ENCODE measurements around the gene TBC1D22B.
"Not testable (repeated sequence)": the region's sequence is repeated elsewhere in the genome, so short reads cannot be mapped to it uniquely, and the experiment has no call there.

Gene TBC1D22B

DNA sequence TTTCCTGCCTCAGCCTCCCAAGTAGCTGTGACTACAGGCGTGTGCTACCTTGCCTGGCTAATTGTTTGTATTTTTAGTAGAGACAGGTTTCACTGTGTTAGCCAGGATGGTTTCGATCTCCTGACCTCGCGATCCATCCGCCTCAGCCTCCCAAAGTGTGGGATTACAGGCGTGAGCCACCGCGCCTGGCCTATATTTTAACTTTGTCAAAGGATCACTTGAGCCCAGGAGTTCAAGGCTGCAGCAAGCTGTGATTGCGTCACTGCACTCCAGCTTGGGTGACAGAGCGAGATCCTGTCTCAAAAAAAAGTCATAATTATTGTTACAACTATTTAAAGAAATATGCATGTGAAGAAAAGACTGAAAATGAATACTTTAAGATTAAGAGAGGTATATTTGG lies 72.8 kb downstream of the TBC1D22B start:
- H3K4me1 Mint-ChIP-seq; ATAC-seq (replicated peaks; ENCODE audit: extremely low read depth, poor library complexity, severe bottlenecking); H3K27ac Mint-ChIP-seq (ENCODE audit: low read depth); H3K36me3 Mint-ChIP-seq (ENCODE audit: insufficient read depth); H3K9me3 Mint-ChIP-seq; H3K4me3 Mint-ChIP-seq; H3K27me3 Mint-ChIP-seq; DNase-seq (ENCODE audit: low spot score in 2 of 2): not testable (repeated sequence)

DNA sequence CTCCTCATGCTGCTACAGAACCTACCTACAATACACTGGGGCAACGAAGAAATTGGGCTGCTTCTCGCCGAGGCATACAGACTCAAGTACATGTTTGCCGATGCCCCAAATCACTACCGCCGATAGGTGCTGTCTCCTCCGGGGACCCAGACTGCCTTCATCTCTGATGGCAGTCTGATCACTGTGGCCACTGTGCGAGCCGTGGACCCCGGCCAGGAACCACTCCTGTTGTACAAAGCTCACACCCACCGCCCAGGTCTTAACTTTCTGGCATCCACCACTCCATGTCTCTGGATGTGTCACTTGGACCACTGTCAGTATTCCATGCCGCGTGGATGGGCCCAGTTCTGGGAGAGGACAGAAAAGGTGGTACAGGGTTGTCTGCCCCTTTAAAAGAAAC lies 73.5 kb downstream of the TBC1D22B start:
- Mint-ChIP-seq H3K36me3 (ENCODE audit: insufficient read depth) (peaks cover 2% of the 10 kb centered on the region), H3K27ac (ENCODE audit: low read depth) (no peak overlapping the region)

DNA sequence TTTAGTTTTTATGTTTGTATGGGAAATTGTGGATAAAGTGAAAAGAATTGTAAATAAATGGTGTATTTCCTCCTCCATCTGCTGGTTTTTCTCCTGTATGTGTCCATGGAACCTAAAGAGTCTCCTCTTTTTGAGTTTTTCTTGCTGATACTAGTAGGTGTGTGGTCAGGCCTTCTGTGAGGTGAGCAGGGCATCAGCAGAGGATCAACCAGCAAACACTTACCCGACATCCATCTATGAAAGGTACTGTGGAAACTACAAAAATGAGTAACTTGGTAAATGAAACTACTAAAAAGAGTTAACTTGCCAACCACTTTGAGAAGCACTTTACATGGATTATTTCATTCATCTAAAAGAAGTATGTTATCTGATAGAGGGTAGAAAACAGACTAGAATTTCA lies 75.3 kb downstream of the TBC1D22B start:
- Mint-ChIP-seq H3K27me3 (no peaks in the 10 kb centered on the region), H3K36me3 (ENCODE audit: insufficient read depth) (peaks cover 2% of the 10 kb centered on the region), H3K9me3 (no peaks in the 10 kb centered on the region), H3K27ac (ENCODE audit: low read depth) (no peak overlapping the region), H3K4me3 (no peak overlapping the region), H3K4me1 (no peaks in the 10 kb centered on the region)
- ATAC-seq (replicated peaks; ENCODE audit: extremely low read depth, poor library complexity, severe bottlenecking) (no peak), DNase-seq (ENCODE audit: low spot score in 2 of 2) (no peak)

More for the DNA sequence above, 73.5 kb downstream of the TBC1D22B start:
- no peaks in the 10 kb centered on the region for H3K9me3 Mint-ChIP-seq
- H3K4me3 Mint-ChIP-seq = no peak overlapping the region
- no peaks in the 10 kb centered on the region for H3K27me3 Mint-ChIP-seq
- H3K4me1 Mint-ChIP-seq = no peaks in the 10 kb centered on the region
- no peak for ATAC-seq (replicated peaks; ENCODE audit: extremely low read depth, poor library complexity, severe bottlenecking)
- DNase-seq (ENCODE audit: low spot score in 2 of 2) = no peak

DNA sequence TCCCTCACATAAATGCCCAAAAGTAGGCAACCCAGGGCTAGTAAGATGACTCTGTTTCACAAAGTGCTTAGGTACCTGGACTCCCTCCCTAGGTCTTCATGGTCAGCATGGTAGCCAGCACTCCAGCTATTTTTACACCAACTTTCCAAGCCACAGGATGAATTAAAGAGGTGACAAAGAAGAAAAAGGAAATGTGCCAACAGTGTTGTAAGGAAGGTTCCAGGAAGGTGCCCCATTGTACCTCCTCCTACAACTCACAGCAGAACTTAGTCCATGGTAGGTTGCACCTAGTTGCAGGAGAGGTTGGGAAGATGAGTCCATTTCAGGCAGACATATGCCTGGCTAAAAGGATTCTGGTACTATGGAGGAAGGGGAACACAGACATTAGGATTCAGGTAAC lies 76.5 kb downstream of the TBC1D22B start:
- no peaks in the 10 kb centered on the region for H3K9me3 Mint-ChIP-seq
- peaks cover 2% of the 10 kb centered on the region for H3K36me3 Mint-ChIP-seq (ENCODE audit: insufficient read depth)
- H3K4me1 Mint-ChIP-seq = no peaks in the 10 kb centered on the region
- no peak overlapping the region for H3K4me3 Mint-ChIP-seq
- DNase-seq (ENCODE audit: low spot score in 2 of 2) (no peak), ATAC-seq (replicated peaks; ENCODE audit: extremely low read depth, poor library complexity, severe bottlenecking) (no peak)
- H3K27ac Mint-ChIP-seq (ENCODE audit: low read depth) = no peak overlapping the region
- no peaks in the 10 kb centered on the region for H3K27me3 Mint-ChIP-seq

DNA sequence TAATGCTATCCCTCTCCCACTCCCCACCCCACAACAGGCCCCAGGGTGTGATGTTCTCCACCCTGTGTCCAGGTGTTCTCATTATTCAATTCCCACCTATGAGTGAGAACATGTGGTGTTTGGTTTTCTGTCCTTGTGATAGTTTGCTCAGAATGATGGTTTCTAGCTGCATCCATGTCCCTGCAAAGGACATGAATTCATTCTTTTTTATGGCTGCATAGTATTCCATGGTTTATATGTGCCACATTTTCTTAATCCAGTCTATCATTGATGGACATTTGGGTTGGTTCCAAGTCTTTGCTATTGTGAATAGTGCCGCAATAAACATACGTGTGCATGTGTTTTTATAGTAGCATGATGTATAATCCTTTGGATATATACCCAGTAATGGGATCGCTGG lies 80.7 kb downstream of the TBC1D22B start:
- H3K36me3 Mint-ChIP-seq (ENCODE audit: insufficient read depth); H3K9me3 Mint-ChIP-seq: not testable (repeated sequence)

DNA sequence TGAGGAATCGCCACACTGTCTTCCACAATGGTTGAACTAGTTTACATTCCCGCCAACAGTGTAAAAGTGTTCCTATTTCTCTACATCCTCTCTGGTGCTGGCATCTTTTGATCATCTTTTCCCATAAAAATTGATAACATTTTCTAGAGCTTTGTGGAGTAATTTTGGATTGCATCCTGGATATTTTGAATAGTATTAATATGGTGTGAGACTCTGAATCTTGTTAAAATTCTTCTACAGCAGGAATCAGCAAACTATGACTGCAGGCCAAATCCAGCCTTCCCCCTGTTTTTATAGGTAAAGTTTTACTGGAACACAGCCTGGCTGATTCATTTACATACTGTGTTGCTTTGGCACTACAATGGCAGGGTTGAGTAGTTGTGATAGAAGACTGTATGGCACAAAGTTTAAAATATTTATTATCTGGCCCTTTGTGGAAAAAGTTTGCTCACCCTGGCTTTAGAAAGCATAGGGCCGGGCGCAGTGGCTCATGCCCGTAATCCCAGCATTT lies 81.2 kb downstream of the TBC1D22B start:
- peaks cover 2% of the 10 kb centered on the region for H3K36me3 Mint-ChIP-seq (ENCODE audit: insufficient read depth)
- H3K9me3 Mint-ChIP-seq = no peaks in the 10 kb centered on the region
- DNase-seq (ENCODE audit: low spot score in 2 of 2) (no peak), ATAC-seq (replicated peaks; ENCODE audit: extremely low read depth, poor library complexity, severe bottlenecking) (no peak)
- no peak overlapping the region for H3K27ac Mint-ChIP-seq (ENCODE audit: low read depth)
- H3K27me3 Mint-ChIP-seq = peaks cover 23% of the 10 kb centered on the region
- no peak overlapping the region for H3K4me3 Mint-ChIP-seq
- H3K4me1 Mint-ChIP-seq = no peaks in the 10 kb centered on the region

More for the DNA sequence above, 80.7 kb downstream of the TBC1D22B start:
- not testable (repeated sequence) for H3K4me3 Mint-ChIP-seq; H3K4me1 Mint-ChIP-seq; ATAC-seq (replicated peaks; ENCODE audit: extremely low read depth, poor library complexity, severe bottlenecking); DNase-seq (ENCODE audit: low spot score in 2 of 2); H3K27ac Mint-ChIP-seq (ENCODE audit: low read depth)
- H3K27me3 Mint-ChIP-seq = peaks cover 18% of the 10 kb centered on the region

DNA sequence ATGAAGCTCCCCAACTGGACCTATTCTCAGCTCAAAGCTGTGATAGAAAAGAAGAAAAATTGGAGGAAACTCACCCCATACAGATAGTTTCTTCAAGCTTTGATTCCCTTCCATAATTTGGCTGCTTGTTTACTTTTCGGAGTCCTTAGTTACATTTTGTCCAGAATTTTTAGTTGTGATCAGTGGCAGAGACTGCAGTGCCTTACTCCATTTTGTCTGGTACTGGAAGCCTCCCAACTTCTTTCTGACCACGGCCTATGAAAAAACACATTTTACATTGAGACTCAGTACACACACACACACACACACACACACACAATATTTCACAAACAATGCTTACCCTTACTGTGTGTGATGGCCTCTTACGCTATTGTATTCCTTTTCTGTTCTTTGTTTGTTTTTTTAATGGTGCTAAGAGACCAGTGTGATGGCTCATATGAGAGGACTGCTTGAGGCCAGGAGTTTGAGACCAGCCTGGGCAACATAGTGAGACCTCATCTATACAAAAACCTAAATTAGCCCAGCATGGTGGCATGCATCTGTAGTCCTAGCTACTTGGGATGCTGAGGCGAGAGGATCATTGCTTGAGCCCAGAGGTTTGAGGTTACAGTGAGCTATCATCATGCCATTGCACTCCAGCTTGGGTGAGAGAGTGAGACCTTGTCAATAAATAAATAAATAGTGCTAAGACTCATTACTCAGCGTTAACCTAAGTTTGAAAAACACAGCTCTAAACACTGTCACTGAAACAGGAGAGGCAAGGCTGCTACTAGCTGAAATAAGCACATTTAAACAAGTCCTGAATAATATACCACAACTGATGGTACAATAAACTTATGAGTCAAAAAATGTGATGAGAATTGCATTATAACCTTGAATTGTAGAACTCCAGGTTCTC lies 82.4 kb downstream of the TBC1D22B start:
- no peaks in the 10 kb centered on the region for H3K4me1 Mint-ChIP-seq

DNA sequence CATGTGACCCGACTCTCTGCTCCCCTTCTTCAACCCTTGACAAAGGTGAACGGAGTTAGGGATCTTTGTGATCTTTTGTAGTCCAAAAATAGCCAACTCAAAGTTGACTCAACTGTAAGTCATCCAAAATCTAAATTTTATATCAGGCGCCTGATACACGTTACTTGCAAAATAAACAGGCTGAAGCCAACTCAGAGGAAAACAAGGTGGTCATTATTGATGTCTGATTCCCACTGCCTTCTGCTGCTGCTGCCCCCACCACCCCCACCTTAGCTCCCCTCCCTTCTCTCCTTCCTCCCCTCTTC lies 83.0 kb downstream of the TBC1D22B start:
- no peak overlapping the region for H3K4me3 Mint-ChIP-seq
- H3K36me3 Mint-ChIP-seq (ENCODE audit: insufficient read depth) = peaks cover 2% of the 10 kb centered on the region
- no peak for DNase-seq (ENCODE audit: low spot score in 2 of 2)
- no peak overlapping the region for H3K27ac Mint-ChIP-seq (ENCODE audit: low read depth)
- ATAC-seq (replicated peaks; ENCODE audit: extremely low read depth, poor library complexity, severe bottlenecking) = no peak
- no peaks in the 10 kb centered on the region for H3K9me3 Mint-ChIP-seq
- H3K4me1 Mint-ChIP-seq = no peaks in the 10 kb centered on the region
- H3K27me3 Mint-ChIP-seq = peaks cover 34% of the 10 kb centered on the region

More for the DNA sequence above, 82.4 kb downstream of the TBC1D22B start:
- H3K9me3 Mint-ChIP-seq = no peaks in the 10 kb centered on the region
- DNase-seq (ENCODE audit: low spot score in 2 of 2) (no peak), ATAC-seq (replicated peaks; ENCODE audit: extremely low read depth, poor library complexity, severe bottlenecking) (no peak)
- no peak overlapping the region for H3K27ac Mint-ChIP-seq (ENCODE audit: low read depth)
- peaks cover 34% of the 10 kb centered on the region for H3K27me3 Mint-ChIP-seq
- peaks cover 2% of the 10 kb centered on the region for H3K36me3 Mint-ChIP-seq (ENCODE audit: insufficient read depth)
- no peak overlapping the region for H3K4me3 Mint-ChIP-seq

DNA sequence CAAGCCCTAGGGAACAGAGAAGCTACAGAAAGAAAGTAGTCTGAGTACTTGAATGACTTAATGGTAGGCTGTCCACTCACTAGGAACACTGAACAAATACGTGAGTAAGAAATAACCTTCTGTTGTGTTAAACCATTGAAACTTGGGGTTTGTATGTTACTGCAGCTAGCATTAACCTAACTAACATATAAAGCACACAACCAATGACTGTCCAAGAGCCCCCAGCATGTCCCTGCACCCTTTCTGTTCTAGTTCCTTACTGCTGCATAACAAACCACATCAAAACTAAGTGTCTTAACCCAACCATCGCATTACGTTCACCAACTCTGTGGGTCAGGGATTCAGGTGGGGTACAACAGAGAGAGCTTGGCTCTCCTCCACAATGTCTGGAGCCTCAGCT lies 85.7 kb downstream of the TBC1D22B start:
- H3K27me3 Mint-ChIP-seq = peaks cover 60% of the 10 kb centered on the region
- ATAC-seq (replicated peaks; ENCODE audit: extremely low read depth, poor library complexity, severe bottlenecking) = no peak
- no peak overlapping the region for H3K27ac Mint-ChIP-seq (ENCODE audit: low read depth)
- H3K36me3 Mint-ChIP-seq (ENCODE audit: insufficient read depth) = peaks cover 2% of the 10 kb centered on the region
- no peak overlapping the region for H3K4me3 Mint-ChIP-seq
- H3K9me3 Mint-ChIP-seq = no peaks in the 10 kb centered on the region
- DNase-seq (ENCODE audit: low spot score in 2 of 2) = no peak
- no peaks in the 10 kb centered on the region for H3K4me1 Mint-ChIP-seq

DNA sequence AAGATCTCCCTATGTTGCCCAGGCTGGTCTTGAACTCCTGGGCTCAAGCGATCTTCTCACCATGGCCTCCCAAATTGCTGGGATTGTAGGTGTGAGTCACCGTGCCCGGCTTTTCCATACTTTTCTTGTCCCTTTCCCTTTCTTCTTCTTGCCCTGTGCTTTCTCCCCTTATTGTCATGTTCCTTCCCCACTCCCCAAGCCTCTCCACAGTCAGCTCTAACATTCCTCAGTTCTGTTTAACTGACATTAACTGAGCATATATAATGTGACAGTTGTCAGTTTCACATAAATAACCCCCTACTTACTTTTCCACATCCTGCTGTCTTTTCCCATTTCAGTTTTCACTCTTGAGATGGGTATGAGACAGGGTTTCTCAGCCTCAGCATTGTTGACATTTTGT lies 86.7 kb downstream of the TBC1D22B start:
- peaks cover 2% of the 10 kb centered on the region for H3K36me3 Mint-ChIP-seq (ENCODE audit: insufficient read depth)
- H3K4me1 Mint-ChIP-seq = no peaks in the 10 kb centered on the region
- H3K27ac Mint-ChIP-seq (ENCODE audit: low read depth) = no peak overlapping the region
- H3K4me3 Mint-ChIP-seq = no peak overlapping the region
- H3K9me3 Mint-ChIP-seq = no peaks in the 10 kb centered on the region
- H3K27me3 Mint-ChIP-seq = peaks cover 61% of the 10 kb centered on the region
- ATAC-seq (replicated peaks; ENCODE audit: extremely low read depth, poor library complexity, severe bottlenecking) (no peak), DNase-seq (ENCODE audit: low spot score in 2 of 2) (no peak)

DNA sequence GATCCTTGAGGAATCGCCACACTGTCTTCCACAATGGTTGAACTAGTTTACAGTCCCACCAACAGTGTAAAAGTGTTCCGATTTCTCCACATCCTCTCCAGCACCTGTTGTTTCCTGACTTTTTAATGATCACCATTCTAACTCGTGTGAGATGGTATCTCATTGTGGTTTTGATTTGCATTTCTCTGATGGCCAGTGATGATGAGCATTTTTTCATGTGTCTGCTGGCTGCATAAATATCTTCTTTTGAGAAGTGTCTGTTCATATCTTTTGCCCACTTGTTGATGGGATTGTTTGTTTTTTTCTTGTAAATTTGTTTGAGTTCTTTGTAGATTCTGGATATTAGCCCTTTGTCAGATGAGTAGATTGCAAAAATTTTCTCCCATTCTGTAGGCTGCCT lies 88.2 kb downstream of the TBC1D22B start:
- not testable (repeated sequence) for H3K4me3 Mint-ChIP-seq; H3K36me3 Mint-ChIP-seq (ENCODE audit: insufficient read depth); DNase-seq (ENCODE audit: low spot score in 2 of 2); H3K4me1 Mint-ChIP-seq; H3K27ac Mint-ChIP-seq (ENCODE audit: low read depth); H3K9me3 Mint-ChIP-seq; ATAC-seq (replicated peaks; ENCODE audit: extremely low read depth, poor library complexity, severe bottlenecking)
- peaks cover 61% of the 10 kb centered on the region for H3K27me3 Mint-ChIP-seq

DNA sequence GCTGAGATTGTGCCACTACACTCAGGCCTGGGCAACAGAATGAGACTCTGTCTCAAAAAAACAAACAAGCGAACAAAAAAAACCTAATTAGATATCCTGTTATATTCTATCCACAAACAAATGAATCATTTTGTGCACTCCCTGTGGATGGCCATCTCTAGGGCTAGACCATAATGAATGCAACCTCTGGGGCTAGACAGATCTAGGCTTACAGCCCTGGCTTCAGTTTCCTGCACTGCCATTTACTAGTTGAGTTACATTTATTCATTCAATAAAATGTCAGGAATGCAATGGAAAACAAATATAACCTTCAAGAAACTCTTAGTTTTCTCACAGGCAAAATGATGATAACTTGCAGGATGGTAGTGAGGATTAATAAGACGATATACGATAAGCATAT lies 89.6 kb downstream of the TBC1D22B start:
- no peaks in the 10 kb centered on the region for H3K4me1 Mint-ChIP-seq
- peaks cover 54% of the 10 kb centered on the region for H3K27me3 Mint-ChIP-seq
- DNase-seq (ENCODE audit: low spot score in 2 of 2) (no peak), ATAC-seq (replicated peaks; ENCODE audit: extremely low read depth, poor library complexity, severe bottlenecking) (no peak)
- H3K4me3 Mint-ChIP-seq = no peak overlapping the region
- no peak overlapping the region for H3K27ac Mint-ChIP-seq (ENCODE audit: low read depth)
- peaks cover 3% of the 10 kb centered on the region for H3K36me3 Mint-ChIP-seq (ENCODE audit: insufficient read depth)
- no peaks in the 10 kb centered on the region for H3K9me3 Mint-ChIP-seq

DNA sequence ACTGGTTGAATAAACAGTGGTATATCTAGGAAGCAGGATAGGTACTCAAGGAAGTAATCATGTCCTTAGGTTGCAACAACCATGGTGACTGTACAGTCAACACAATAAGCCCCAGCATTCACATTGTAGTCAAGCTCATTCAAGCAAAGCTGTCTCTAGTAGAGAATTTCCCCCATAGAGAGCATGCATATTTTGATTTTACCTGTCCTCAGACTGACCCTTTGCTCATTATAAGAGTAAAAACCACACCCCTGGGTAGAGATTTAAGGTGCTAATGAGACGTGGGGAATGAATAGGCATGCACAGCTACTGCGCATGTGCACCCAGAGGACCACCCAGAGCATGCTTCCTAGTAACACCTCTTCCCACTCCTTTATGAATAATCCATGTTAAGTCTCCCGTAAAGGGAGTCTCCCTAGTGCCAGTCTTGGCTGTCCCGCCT lies 90.1 kb downstream of the TBC1D22B start:
- Mint-ChIP-seq H3K4me1 (no peaks in the 10 kb centered on the region), H3K27ac (ENCODE audit: low read depth) (no peak overlapping the region), H3K9me3 (no peaks in the 10 kb centered on the region), H3K36me3 (ENCODE audit: insufficient read depth) (peaks cover 5% of the 10 kb centered on the region), H3K4me3 (no peak overlapping the region), H3K27me3 (peaks cover 49% of the 10 kb centered on the region)
- DNase-seq (ENCODE audit: low spot score in 2 of 2) (no peak), ATAC-seq (replicated peaks; ENCODE audit: extremely low read depth, poor library complexity, severe bottlenecking) (no peak)

Data from central memory CD8-positive, alpha-beta T cell (primary cell).